Measurements from ENCODE around the gene SAMD4A.

DNA sequence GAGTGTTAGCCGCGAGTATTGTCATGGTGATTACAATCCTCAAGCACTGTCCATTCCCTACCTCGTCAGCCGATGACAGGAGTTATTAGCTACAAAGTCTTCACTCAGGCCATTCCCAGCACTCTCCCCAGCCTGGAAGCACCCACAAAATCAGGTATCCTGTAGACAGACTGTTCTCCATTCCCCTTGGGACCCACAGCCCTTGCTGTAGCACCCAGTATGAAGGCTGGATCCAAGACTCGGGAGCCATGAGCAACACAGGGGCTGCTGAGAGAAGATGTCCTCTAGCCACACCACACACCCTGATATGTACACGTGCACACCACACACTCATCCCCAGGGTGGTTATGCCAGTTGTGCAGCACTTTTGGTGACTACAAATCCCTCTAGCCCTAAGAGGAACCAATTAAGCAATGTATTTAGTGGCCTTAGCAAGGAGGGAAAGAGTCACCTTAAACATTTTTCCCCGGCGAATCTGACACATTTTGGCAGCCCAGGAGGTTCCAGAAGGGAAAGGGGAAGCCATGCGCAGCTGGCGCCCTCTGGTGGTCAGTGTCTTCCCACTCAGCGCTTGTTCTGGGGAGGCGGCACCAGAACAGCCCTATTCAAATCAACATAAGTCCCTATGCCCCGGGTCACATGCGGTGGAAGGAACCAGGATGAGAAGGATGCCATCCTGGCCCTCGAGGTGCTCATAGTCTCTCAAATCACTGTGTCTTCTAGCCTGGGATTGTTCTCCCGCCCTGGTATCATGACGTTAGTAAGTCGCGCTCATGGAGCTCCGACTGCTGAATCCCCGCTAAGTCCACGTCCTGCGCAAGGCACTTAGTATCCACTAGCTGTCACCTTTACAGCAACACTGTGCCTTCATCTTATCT, 238.8 kb downstream of the SAMD4A start:
- TF ChIP-seq, protein P1, sequence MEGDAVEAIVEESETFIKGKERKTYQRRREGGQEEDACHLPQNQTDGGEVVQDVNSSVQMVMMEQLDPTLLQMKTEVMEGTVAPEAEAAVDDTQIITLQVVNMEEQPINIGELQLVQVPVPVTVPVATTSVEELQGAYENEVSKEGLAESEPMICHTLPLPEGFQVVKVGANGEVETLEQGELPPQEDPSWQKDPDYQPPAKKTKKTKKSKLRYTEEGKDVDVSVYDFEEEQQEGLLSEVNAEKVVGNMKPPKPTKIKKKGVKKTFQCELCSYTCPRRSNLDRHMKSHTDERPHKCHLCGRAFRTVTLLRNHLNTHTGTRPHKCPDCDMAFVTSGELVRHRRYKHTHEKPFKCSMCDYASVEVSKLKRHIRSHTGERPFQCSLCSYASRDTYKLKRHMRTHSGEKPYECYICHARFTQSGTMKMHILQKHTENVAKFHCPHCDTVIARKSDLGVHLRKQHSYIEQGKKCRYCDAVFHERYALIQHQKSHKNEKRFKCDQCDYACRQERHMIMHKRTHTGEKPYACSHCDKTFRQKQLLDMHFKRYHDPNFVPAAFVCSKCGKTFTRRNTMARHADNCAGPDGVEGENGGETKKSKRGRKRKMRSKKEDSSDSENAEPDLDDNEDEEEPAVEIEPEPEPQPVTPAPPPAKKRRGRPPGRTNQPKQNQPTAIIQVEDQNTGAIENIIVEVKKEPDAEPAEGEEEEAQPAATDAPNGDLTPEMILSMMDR (IDR thresholded peaks at IDR 0.05; ENCODE audit: insufficient read depth, low read length), result peak; percentile 77
- TF ChIP-seq, protein P2, sequence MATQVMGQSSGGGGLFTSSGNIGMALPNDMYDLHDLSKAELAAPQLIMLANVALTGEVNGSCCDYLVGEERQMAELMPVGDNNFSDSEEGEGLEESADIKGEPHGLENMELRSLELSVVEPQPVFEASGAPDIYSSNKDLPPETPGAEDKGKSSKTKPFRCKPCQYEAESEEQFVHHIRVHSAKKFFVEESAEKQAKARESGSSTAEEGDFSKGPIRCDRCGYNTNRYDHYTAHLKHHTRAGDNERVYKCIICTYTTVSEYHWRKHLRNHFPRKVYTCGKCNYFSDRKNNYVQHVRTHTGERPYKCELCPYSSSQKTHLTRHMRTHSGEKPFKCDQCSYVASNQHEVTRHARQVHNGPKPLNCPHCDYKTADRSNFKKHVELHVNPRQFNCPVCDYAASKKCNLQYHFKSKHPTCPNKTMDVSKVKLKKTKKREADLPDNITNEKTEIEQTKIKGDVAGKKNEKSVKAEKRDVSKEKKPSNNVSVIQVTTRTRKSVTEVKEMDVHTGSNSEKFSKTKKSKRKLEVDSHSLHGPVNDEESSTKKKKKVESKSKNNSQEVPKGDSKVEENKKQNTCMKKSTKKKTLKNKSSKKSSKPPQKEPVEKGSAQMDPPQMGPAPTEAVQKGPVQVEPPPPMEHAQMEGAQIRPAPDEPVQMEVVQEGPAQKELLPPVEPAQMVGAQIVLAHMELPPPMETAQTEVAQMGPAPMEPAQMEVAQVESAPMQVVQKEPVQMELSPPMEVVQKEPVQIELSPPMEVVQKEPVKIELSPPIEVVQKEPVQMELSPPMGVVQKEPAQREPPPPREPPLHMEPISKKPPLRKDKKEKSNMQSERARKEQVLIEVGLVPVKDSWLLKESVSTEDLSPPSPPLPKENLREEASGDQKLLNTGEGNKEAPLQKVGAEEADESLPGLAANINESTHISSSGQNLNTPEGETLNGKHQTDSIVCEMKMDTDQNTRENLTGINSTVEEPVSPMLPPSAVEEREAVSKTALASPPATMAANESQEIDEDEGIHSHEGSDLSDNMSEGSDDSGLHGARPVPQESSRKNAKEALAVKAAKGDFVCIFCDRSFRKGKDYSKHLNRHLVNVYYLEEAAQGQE (IDR thresholded peaks at IDR 0.05; ENCODE audit: insufficient replicate concordance, low read depth), result no peak
- TF ChIP-seq SPI1 (IDR thresholded peaks at IDR 0.05; ENCODE audit: borderline replicate concordance, low read depth) (peak; percentile 52; the same call in 1 of the 2 replicates), POLR2AphosphoS5 (IDR thresholded peaks at IDR 0.05; ENCODE audit: low read depth) (no peak), GABPA (IDR thresholded peaks at IDR 0.05; ENCODE audit: low read depth) (no peak)

Data from HL-60 (cell line).